NB4 (cell line): ENCODE results near the gene SMG1.

Experiments used
- DNase-seq: peaks from one replicate; pipeline ENCODE4 v3.0.0; 2010; ENCODE audit warnings: low read depth
- H3K4me3 ChIP-seq: one replicate; pipeline ENCODE4 v1.5.1; 2011; ENCODE audit warnings: mild to moderate bottlenecking, low read depth, low read length, moderate library complexity
- MAX ChIP-seq: IDR thresholded peaks from 2 replicates; pipeline ENCODE4 v1.6.1; 2011; ENCODE audit warnings: low read depth, low read length
- MYC ChIP-seq: IDR thresholded peaks from 2 replicates; pipeline ENCODE4 v1.6.1; 2011; ENCODE audit warnings: low read depth, low read length
- POLR2A ChIP-seq: IDR thresholded peaks from 2 replicates; pipeline ENCODE4 v1.6.1; 2011; ENCODE audit warnings: mild to moderate bottlenecking; ENCODE audit not compliant: insufficient read length; ENCODE audit errors: extremely low read depth
- TF ChIP-seq, protein P1 (sequence below): IDR thresholded peaks from one replicate; pipeline ENCODE4 v1.5.1; 2012; ENCODE audit warnings: low read depth, low read length

Gene SMG1

GRCh38 chr16:18945233-18945632 lies 19.0 kb upstream of the SMG1 start:
- TF ChIP-seq MAX (no peak), POLR2A (no peak), MYC (no peak)
- TF ChIP-seq, protein P1, sequence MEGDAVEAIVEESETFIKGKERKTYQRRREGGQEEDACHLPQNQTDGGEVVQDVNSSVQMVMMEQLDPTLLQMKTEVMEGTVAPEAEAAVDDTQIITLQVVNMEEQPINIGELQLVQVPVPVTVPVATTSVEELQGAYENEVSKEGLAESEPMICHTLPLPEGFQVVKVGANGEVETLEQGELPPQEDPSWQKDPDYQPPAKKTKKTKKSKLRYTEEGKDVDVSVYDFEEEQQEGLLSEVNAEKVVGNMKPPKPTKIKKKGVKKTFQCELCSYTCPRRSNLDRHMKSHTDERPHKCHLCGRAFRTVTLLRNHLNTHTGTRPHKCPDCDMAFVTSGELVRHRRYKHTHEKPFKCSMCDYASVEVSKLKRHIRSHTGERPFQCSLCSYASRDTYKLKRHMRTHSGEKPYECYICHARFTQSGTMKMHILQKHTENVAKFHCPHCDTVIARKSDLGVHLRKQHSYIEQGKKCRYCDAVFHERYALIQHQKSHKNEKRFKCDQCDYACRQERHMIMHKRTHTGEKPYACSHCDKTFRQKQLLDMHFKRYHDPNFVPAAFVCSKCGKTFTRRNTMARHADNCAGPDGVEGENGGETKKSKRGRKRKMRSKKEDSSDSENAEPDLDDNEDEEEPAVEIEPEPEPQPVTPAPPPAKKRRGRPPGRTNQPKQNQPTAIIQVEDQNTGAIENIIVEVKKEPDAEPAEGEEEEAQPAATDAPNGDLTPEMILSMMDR = no peak
- no peak overlapping the region for H3K4me3 ChIP-seq

GRCh38 chr16:18943414-18943813 lies 17.2 kb upstream of the SMG1 start:
- no peak for TF ChIP-seq POLR2A
- H3K4me3 ChIP-seq = no peak overlapping the region
- DNase-seq = no peak

More at GRCh38 chr16:18945233-18945632, 19.0 kb upstream of the SMG1 start:
- no peak for DNase-seq

- TF ChIP-seq, protein P1 = no peak
- TF ChIP-seq MAX = no peak
- no peak for TF ChIP-seq POLR2A
- no peak for TF ChIP-seq MYC
- no peak overlapping the region for H3K4me3 ChIP-seq
- no peak for DNase-seq
Measured at GRCh38 chr16:18942061-18942460, 15.9 kb upstream of the SMG1 start.

- H3K4me3 ChIP-seq = no peak overlapping the region
- no peak for DNase-seq
- TF ChIP-seq MAX (no peak), POLR2A (no peak), MYC (no peak)
- TF ChIP-seq, protein P1 = no peak
Measured at GRCh38 chr16:18941471-18941870, 15.3 kb upstream of the SMG1 start.

- TF ChIP-seq POLR2A (no peak), MYC (no peak), MAX (no peak)
- TF ChIP-seq, protein P1 = no peak
- no peak for DNase-seq
- H3K4me3 ChIP-seq = no peak overlapping the region
Measured at GRCh38 chr16:18938986-18939385, 12.8 kb upstream of the SMG1 start.

- no peak for DNase-seq
- no peak overlapping the region for H3K4me3 ChIP-seq
- TF ChIP-seq, protein P1 = no peak
- TF ChIP-seq POLR2A (no peak), MYC (no peak), MAX (no peak)
Measured at GRCh38 chr16:18937390-18937789, 11.2 kb upstream of the SMG1 start.
